ENCODE results near the gene PPP3CA.
"Not testable (repeated sequence)": the region's sequence is repeated elsewhere in the genome, so short reads cannot be mapped to it uniquely, and the experiment has no call there.

The PPP3CA gene

GRCh38 chr4:101098666-101099400 is 248.5 kb downstream of the PPP3CA start:
- DNase-seq (ENCODE audit: low read depth) = no peak

GRCh38 chr4:101092609-101093008 is 254.7 kb downstream of the PPP3CA start:
- not testable (repeated sequence) for DNase-seq (ENCODE audit: low read depth)

GRCh38 chr4:101089168-101089567 is 258.2 kb downstream of the PPP3CA start:
- DNase-seq (ENCODE audit: low read depth) = no peak

- DNase-seq (ENCODE audit: low read depth) = no peak
Observed at GRCh38 chr4:101086801-101087586, 260.3 kb downstream of the PPP3CA start.

GRCh38 chr4:101083131-101083530 is 264.2 kb downstream of the PPP3CA start:
- DNase-seq (ENCODE audit: low read depth) = no peak

- DNase-seq (ENCODE audit: low read depth) = no peak
Observed at GRCh38 chr4:101081695-101082369, 265.5 kb downstream of the PPP3CA start.

GRCh38 chr4:101081166-101081565 is 266.2 kb downstream of the PPP3CA start:
- DNase-seq (ENCODE audit: low read depth) = no peak

GRCh38 chr4:101078950-101079349 is 268.4 kb downstream of the PPP3CA start:
- DNase-seq (ENCODE audit: low read depth) = no peak

- no peak for DNase-seq (ENCODE audit: low read depth)
Observed at GRCh38 chr4:101076032-101076431, 271.3 kb downstream of the PPP3CA start.

GRCh38 chr4:101075536-101075935 is 271.8 kb downstream of the PPP3CA start:
- DNase-seq (ENCODE audit: low read depth) = no peak

GRCh38 chr4:101074326-101074725 is 273.0 kb downstream of the PPP3CA start:
- no peak for DNase-seq (ENCODE audit: low read depth)

GRCh38 chr4:101071241-101071640 is 276.1 kb downstream of the PPP3CA start:
- no peak for DNase-seq (ENCODE audit: low read depth)

- no peak for DNase-seq (ENCODE audit: low read depth)
Observed at GRCh38 chr4:101068115-101068514, 279.2 kb downstream of the PPP3CA start.

- no peak for DNase-seq (ENCODE audit: low read depth)
Observed at GRCh38 chr4:101067383-101067782, 279.9 kb downstream of the PPP3CA start.

GRCh38 chr4:101066626-101067170 is 280.6 kb downstream of the PPP3CA start:
- DNase-seq (ENCODE audit: low read depth) = no peak

GRCh38 chr4:101065935-101066485 is 281.3 kb downstream of the PPP3CA start:
- no peak for DNase-seq (ENCODE audit: low read depth)

GRCh38 chr4:101065346-101065745 is 282.0 kb downstream of the PPP3CA start:
- no peak for DNase-seq (ENCODE audit: low read depth)

- no peak for DNase-seq (ENCODE audit: low read depth)
Observed at GRCh38 chr4:101064541-101065180, 282.7 kb downstream of the PPP3CA start.

- DNase-seq (ENCODE audit: low read depth) = no peak
Observed at GRCh38 chr4:101055392-101055791, 291.9 kb downstream of the PPP3CA start.

GRCh38 chr4:101050837-101051205 is 296.5 kb downstream of the PPP3CA start:
- DNase-seq (ENCODE audit: low read depth) = no peak

GRCh38 chr4:101050088-101050836 is 297.1 kb downstream of the PPP3CA start:
- no peak for DNase-seq (ENCODE audit: low read depth)
